ENCODE measurements around the gene PTPN4. TPM values are rescaled to one million over a fixed set of nuclear protein-coding genes. Genes with fewer than 3 reads are reported as not detected.
A peak's percentile ranks its signal among the peaks of the same experiment; 100 is the strongest.

The PTPN4 gene
- total and polyA plus RNA-seq, 2 experiments from 2014 or later: 41.6 to 90.4 TPM

- TF ChIP-seq EZH2phosphoT487 (IDR thresholded peaks at IDR 0.05; ENCODE audit: unreplicated experiment) (no peak), ZNF462 (CRISPR knock-in tag; IDR thresholded peaks at IDR 0.05) (no peak), CREB1 (CRISPR knock-in tag; IDR thresholded peaks at IDR 0.05; ENCODE audit: low read depth) (no peak), POLR2AphosphoS5 (IDR thresholded peaks at IDR 0.05; ENCODE audit: low read depth) (no peak)
Measured at GRCh38 chr2:120012363-120012762, 252.6 kb downstream of the PTPN4 start (continued).

GRCh38 chr2:120012771-120013596 is 253.3 kb downstream of the PTPN4 start, which contains the start of gene EPB41L5:
Gene EPB41L5 (plus strand): TSS chr2:120013077. CDS start chr2:120019085, 6,008 bp downstream.
- DNase-seq (ENCODE audit: low spot score) (peak; percentile 97), ATAC-seq (peak; percentile 89)
- peak within 1 kb of the TSS; percentile 93 for H3K4me3 Mint-ChIP-seq
- H3K4me3 ChIP-seq: peak within 1 kb of the TSS; percentile 58
- peaks cover 21% of the 10 kb centered on the region for H3K4me1 ChIP-seq (ENCODE audit: insufficient read depth)
- peaks cover 8% of the 10 kb centered on the region for H3K27me3 Mint-ChIP-seq (ENCODE audit: insufficient read depth, low read depth, poor library complexity)
- no peaks in the 10 kb centered on the region for H3K36me3 ChIP-seq (ENCODE audit: insufficient read depth)
- H4K20me1 ChIP-seq (replicated peaks; ENCODE audit: insufficient read depth): no peaks in the 10 kb centered on the region
- peak within 1 kb of the TSS; percentile 90 for H3K4me2 ChIP-seq
- no peaks in the 10 kb centered on the region for H3K9me2 ChIP-seq (ENCODE audit: insufficient read depth)
- peaks cover 12% of the 10 kb centered on the region for H3K27me3 ChIP-seq (ENCODE audit: insufficient read depth)
- H3K36me3 Mint-ChIP-seq (ENCODE audit: low read depth): peaks cover 7% of the 10 kb centered on the region; the same call in 2 of the 3 replicates
- peak within 1 kb of the TSS; percentile 93 for H3K27ac ChIP-seq (ENCODE audit: low read depth)
- H3F3A ChIP-seq (replicated peaks; ENCODE audit: low read depth): no peaks in the 10 kb centered on the region
- H3K79me2 ChIP-seq (replicated peaks; ENCODE audit: insufficient read depth): peaks cover 44% of the 10 kb centered on the region
- peak within 1 kb of the TSS; percentile 93 for H3K27ac Mint-ChIP-seq
- H3K9me3 Mint-ChIP-seq: no peaks in the 10 kb centered on the region
- H2AFZ ChIP-seq: no peak within 1 kb of the TSS
- peaks cover 26% of the 10 kb centered on the region for H3K4me1 Mint-ChIP-seq
- TF ChIP-seq NANOG (IDR thresholded peaks at IDR 0.05; ENCODE audit: borderline replicate concordance) (no peak), REST (IDR thresholded peaks at IDR 0.05; ENCODE audit: unreplicated experiment) (no peak), EZH2 (IDR thresholded peaks at IDR 0.05; ENCODE audit: low read depth, unreplicated experiment) (no peak)

Data from GM23338 (cell line).